Measurements from ENCODE around the gene PRIMA1. TPM values are rescaled to one million over a fixed set of nuclear protein-coding genes. Genes with fewer than 3 reads are reported as not detected.

Gene PRIMA1
- total RNA-seq, 1 donor from 2014 or later: 1.9 TPM

DNA sequence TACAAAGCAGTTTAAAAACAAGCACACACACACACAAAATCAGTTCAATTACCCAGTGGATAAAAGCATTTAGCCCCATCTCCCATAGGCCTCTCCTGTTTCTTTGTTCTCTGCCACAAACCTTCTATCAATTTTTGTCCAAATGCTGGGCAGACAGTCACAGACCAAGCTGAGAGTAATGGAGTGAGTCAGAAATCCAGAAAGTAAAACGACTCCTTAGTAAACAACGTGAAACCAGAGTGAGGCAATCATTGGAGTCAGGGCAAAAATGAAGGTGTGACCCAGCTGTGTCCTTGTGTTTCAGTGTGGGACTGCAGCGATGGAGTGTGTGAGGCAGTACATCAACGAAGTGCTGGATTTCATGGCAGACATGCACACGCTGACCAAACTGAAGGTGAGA, 102.0 kb downstream of the PRIMA1 start:
- no peak overlapping the region for H3K27ac ChIP-seq
- H3K27me3 ChIP-seq: peaks cover 7% of the 10 kb centered on the region
- intact Hi-C loops (cut with DNase I): no loop called here
- H3K4me1 ChIP-seq: no peaks in the 10 kb centered on the region
- H3K9me3 ChIP-seq: no peaks in the 10 kb centered on the region
- no peak overlapping the region for H3K4me3 ChIP-seq
- no peaks in the 10 kb centered on the region for H3K36me3 ChIP-seq
- no peak for ATAC-seq
- no peak for DNase-seq
- TF ChIP-seq, protein P1, sequence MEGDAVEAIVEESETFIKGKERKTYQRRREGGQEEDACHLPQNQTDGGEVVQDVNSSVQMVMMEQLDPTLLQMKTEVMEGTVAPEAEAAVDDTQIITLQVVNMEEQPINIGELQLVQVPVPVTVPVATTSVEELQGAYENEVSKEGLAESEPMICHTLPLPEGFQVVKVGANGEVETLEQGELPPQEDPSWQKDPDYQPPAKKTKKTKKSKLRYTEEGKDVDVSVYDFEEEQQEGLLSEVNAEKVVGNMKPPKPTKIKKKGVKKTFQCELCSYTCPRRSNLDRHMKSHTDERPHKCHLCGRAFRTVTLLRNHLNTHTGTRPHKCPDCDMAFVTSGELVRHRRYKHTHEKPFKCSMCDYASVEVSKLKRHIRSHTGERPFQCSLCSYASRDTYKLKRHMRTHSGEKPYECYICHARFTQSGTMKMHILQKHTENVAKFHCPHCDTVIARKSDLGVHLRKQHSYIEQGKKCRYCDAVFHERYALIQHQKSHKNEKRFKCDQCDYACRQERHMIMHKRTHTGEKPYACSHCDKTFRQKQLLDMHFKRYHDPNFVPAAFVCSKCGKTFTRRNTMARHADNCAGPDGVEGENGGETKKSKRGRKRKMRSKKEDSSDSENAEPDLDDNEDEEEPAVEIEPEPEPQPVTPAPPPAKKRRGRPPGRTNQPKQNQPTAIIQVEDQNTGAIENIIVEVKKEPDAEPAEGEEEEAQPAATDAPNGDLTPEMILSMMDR (IDR thresholded peaks at IDR 0.05): no peak

DNA sequence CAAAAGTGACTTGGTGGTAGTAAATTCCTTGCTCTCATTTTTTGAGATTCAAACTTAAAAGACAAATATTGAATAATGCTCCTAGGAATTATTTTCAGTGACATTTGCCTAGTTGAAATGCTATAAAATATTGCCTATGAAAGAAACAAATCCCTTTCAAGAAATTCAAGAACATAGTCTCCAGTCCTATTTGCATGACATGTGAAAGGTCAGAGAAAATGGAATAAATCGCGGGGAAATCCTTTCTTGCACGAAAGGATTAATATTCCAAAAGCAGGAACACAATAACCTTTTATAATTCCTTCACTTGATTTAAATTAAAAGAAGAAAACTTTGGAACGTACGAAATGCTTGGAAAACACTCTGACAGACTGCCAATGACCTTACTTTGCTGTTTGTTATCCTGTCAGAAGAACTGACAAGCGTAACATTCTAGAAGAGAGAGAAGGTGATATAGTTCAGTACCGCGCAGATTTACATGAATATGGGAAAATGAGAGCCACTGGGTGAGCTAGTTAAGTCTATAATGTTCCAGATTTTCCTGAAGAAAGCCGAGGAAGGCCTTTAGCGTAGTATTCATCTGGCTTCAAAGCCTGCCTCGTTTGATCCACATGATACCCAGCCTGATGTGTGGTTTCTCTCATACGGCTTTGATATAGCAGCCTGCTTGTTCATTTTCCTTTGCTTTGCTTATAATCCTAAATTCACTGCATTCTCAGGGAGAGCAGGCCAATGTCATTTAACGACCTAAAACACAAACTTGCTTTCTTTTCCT, 103.0 kb downstream of the PRIMA1 start:
- TF ChIP-seq, protein P1 (IDR thresholded peaks at IDR 0.05): no peak
- no peak overlapping the region for H3K27ac ChIP-seq
- intact Hi-C loops (cut with DNase I): no loop called here
- no peaks in the 10 kb centered on the region for H3K9me3 ChIP-seq
- no peak for DNase-seq
- no peaks in the 10 kb centered on the region for H3K36me3 ChIP-seq
- H3K27me3 ChIP-seq: peaks cover 7% of the 10 kb centered on the region
- no peak overlapping the region for H3K4me3 ChIP-seq
- no peak for ATAC-seq
- H3K4me1 ChIP-seq: no peaks in the 10 kb centered on the region

DNA sequence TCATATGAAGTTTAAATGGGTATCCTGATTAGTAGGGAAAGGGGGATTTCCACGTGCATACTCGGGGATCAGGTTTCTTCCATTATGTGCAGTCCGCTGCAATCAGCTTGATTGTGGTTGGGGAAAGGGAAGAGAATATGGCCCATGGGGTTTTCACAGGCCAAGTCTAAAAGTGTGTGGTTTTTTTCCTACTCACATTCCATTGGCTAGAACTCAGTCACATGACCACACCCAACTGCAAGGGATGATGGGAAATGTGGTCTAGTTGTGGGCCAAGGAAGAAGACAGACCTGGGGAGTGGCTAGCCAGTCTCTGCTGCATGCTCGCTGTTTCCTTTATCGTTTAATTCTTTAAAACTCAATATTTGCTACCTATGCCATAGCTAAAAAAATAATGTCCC, 105.1 kb downstream of the PRIMA1 start:
- no peak overlapping the region for H3K4me3 ChIP-seq
- no peak overlapping the region for H3K27ac ChIP-seq
- no peaks in the 10 kb centered on the region for H3K36me3 ChIP-seq
- DNase-seq (no peak), ATAC-seq (no peak)
- peaks cover 7% of the 10 kb centered on the region for H3K27me3 ChIP-seq
- intact Hi-C loops (cut with DNase I): no loop called here
- H3K9me3 ChIP-seq: no peaks in the 10 kb centered on the region
- no peaks in the 10 kb centered on the region for H3K4me1 ChIP-seq
- TF ChIP-seq, protein P1 (IDR thresholded peaks at IDR 0.05): no peak

DNA sequence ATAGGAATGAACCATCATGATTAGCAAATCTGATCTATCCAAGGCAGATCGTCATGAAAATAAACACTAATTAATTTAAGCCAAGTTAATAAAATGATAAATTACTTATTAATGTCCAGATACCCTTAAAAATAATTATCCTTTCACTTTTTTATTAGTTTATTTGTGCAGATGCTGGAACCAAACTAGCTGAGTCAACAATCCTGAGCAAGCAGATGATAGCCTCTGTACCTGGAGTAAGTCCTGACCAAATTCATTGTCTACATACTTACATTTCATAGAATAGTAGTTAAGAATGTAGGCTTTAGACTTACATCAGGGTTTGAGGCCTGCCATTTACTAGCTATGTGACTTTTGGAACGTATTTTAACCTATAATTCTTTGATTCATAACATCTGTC, 105.8 kb downstream of the PRIMA1 start:
- no peaks in the 10 kb centered on the region for H3K4me1 ChIP-seq
- peaks cover 1% of the 10 kb centered on the region for H3K27me3 ChIP-seq
- H3K9me3 ChIP-seq: no peaks in the 10 kb centered on the region
- intact Hi-C loops (cut with DNase I): no loop called here
- no peak for DNase-seq
- TF ChIP-seq, protein P1 (IDR thresholded peaks at IDR 0.05): no peak
- ATAC-seq: no peak
- H3K36me3 ChIP-seq: no peaks in the 10 kb centered on the region
- no peak overlapping the region for H3K4me3 ChIP-seq
- no peak overlapping the region for H3K27ac ChIP-seq

DNA sequence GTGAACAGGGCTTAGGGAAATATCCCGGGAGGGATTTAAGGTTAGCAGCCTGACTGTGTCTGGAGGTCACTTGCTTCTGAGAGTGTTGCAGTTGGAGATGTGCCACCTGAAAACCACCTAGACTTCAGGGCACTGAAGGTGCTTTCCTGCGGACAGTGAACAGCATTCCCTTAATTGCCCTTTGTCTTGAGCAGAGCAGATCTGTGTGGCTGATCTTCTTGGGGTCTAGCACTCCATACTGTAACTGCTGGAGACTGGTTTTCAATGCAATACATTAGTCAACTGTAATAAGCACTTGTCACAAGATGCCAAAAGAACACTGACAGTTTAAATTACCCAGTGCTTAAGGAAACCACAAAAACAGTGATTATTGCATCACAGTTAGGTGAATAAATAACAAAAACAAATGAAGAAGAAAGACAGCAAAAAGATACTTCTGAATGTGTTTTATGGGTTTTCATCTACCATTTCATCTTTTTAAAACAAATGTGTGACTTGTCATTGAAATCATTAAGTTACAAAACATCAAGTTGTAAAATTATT, 111.8 kb downstream of the PRIMA1 start:
- TF ChIP-seq, protein P1 (IDR thresholded peaks at IDR 0.05): no peak
- no peaks in the 10 kb centered on the region for H3K9me3 ChIP-seq
- H3K36me3 ChIP-seq: no peaks in the 10 kb centered on the region
- no peak overlapping the region for H3K27ac ChIP-seq
- intact Hi-C loops (cut with DNase I): no loop called here
- H3K27me3 ChIP-seq: no peaks in the 10 kb centered on the region
- no peaks in the 10 kb centered on the region for H3K4me1 ChIP-seq
- DNase-seq: no peak
- ATAC-seq: no peak
- H3K4me3 ChIP-seq: no peak overlapping the region
